GM12891 (cell line): ENCODE data around the gene RELT.

Experiments used
- POLR2A ChIP-seq: IDR thresholded peaks from 2 replicates; pipeline ENCODE4 v1.6.1; 2011; ENCODE audit warnings: low read depth, low read length, control low read depth
- POLR2AphosphoS5 ChIP-seq: IDR thresholded peaks from 2 replicates; pipeline ENCODE4 v1.6.1; 2011; ENCODE audit warnings: low read depth, low read length, control low read depth
- TAF1 ChIP-seq: IDR thresholded peaks from 2 replicates; pipeline ENCODE4 v1.6.1; 2011; ENCODE audit warnings: low read depth, low read length, control low read depth

- TF ChIP-seq POLR2A = no peak
- no peak for TF ChIP-seq POLR2AphosphoS5
- no peak for TF ChIP-seq TAF1
Observed at GRCh38 chr11:73415854-73416615, 39.8 kb downstream of the RELT start.
